K562 (cell line): ENCODE data around the gene DLGAP1.

ENCODE experiments used
- CBX1 ChIP-seq: sonication (generic); IDR thresholded peaks from 2 replicates; pipeline ENCODE4 v1.6.1; 2016; ENCODE audit warnings: antibody characterized with exemption, low read depth, mild to moderate bottlenecking
- CBX3 ChIP-seq, 2 experiments: IDR thresholded peaks; 1 replicate in 1 of 2; 2 replicates in 1 of 2; pipeline ENCODE4 v1.6.1; 2012; ENCODE audit warnings: inconsistent platforms in 2 of 2, low read length in 2 of 2, borderline replicate concordance in 1 of 2, control low read depth in 1 of 2
- CCNT2 ChIP-seq: IDR thresholded peaks from 2 replicates; pipeline ENCODE4 v1.6.1; 2011; ENCODE audit warnings: borderline replicate concordance, low read depth, mild to moderate bottlenecking, moderate library complexity, mixed read lengths, low read length; ENCODE audit not compliant: insufficient read length; ENCODE audit errors: extremely low read depth
- CTCF ChIP-seq, 3 experiments: IDR thresholded peaks in 2 of 3; conservative IDR thresholded peaks in 1 of 3; 2 replicates each; pipeline ENCODE4 v1.5.1; 2011 to 2012; ENCODE audit warnings: low read length in 3 of 3, mild to moderate bottlenecking in 3 of 3, control low read depth in 2 of 3, improper control_type of control experiment in 1 of 3, inconsistent platforms in 1 of 3, low read depth in 1 of 3, mixed read lengths in 1 of 3, moderate library complexity in 1 of 3; ENCODE audit not compliant: insufficient read depth in 2 of 3
- NONO ChIP-seq, 2 experiments: fragments of 200-400 bp in 1 of 2; fragments of 450-650 bp in 1 of 2; formaldehyde crosslinking in 1 of 2; IDR thresholded peaks; 2 replicates each; pipeline ENCODE4 v1.6.1; 2017; ENCODE audit warnings: low read depth in 2 of 2, mild to moderate bottlenecking in 2 of 2, moderate library complexity in 2 of 2, low read length in 1 of 2
- RAD51 ChIP-seq: fragments of 450-650 bp; IDR thresholded peaks from 2 replicates; pipeline ENCODE4 v1.7.1; 2016; ENCODE audit warnings: low read depth, mild to moderate bottlenecking, borderline replicate concordance
- SMC3 ChIP-seq: conservative IDR thresholded peaks from 2 replicates; pipeline ENCODE4 v1.6.1; 2011; ENCODE audit warnings: low read depth, low read length, improper control_type of control experiment; ENCODE audit not compliant: insufficient read depth
- ZBTB7A ChIP-seq: IDR thresholded peaks from 2 replicates; pipeline ENCODE4 v1.6.1; 2011; ENCODE audit warnings: low read depth, mild to moderate bottlenecking, low read length, moderate library complexity, borderline replicate concordance; ENCODE audit not compliant: control insufficient read depth
- ZNF740 ChIP-seq, 3 experiments: fragments of 200-800 bp in 1 of 3; sonication (Bioruptor generic) in 1 of 3; sonication (generic) in 1 of 3; formaldehyde crosslinking in 1 of 3; IDR thresholded peaks; 2 replicates each; pipeline versions ENCODE4 v1.6.1 to v1.8.0; 2016 to 2022; ENCODE audit warnings: mild to moderate bottlenecking in 2 of 3, missing compliant biosample characterization in 2 of 3, missing genetic modification characterization in 2 of 3, missing genetic modification reagents in 1 of 3
- ZNF766 ChIP-seq: fragments of 200-800 bp; sonication (Bioruptor generic); conservative IDR thresholded peaks from 2 replicates; pipeline ENCODE4 v1.6.1; 2016; ENCODE audit warnings: missing genetic modification characterization, missing compliant biosample characterization

GRCh38 chr18:3480827-3481573 lies 974.1 kb downstream of the DLGAP1 start:
- TF ChIP-seq CBX3 (IDR thresholded peaks at IDR 0.05; ENCODE audit: borderline replicate concordance in 1 of 2, low read length in 2 of 2) (no peak), CTCF (IDR thresholded peaks at IDR 0.05 in 2 of 3, conservative IDR thresholded peaks at IDR 0.05 in 1 of 3; ENCODE audit: insufficient read depth in 2 of 3, low read depth in 1 of 3, low read length in 3 of 3) (no peak), RAD51 (no peak), CBX1 (no peak), SMC3 (no peak), ZNF740 (CRISPR knock-in tag; IDR thresholded peaks at IDR 0.05) (no peak), ZNF740 (tag; IDR thresholded peaks at IDR 0.05) (no peak), NONO (IDR thresholded peaks at IDR 0.05; ENCODE audit: low read depth in 2 of 2, low read length in 1 of 2) (no peak), ZBTB7A (no peak), ZNF766 (CRISPR knock-in tag) (no peak), CCNT2 (no peak)
